GM19043 (cell line): Measurements from ENCODE around the gene RIMBP2.

ENCODE experiments used
- ATAC-seq: cut with Tn5 transposase; IDR thresholded peaks from one replicate; pipeline ENCODE4 v1.9.1; 2021; ENCODE audit warnings: low read depth; ENCODE audit not compliant: unreplicated experiment

RIMBP2 gene

DNA sequence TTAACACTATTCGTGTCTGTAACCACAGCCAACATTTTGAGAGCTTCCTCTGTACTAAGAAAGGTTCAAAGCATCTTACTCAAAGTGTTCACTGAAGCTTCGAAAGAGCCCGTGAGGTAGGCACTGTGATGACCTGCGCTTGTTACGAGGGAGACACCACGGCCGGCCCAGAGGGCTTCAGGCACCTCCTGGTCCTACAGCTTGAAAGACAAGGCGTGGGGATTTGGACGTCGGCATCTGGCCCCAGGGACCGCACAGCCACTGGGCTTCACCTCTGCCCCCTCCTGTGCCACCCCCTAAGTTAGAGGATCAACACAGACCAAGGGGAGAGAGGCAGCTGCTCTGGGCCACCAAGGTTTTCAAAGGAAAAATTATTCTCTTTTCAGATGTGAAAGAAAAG is 75.6 kb downstream of the RIMBP2 start:
- no peak for ATAC-seq

DNA sequence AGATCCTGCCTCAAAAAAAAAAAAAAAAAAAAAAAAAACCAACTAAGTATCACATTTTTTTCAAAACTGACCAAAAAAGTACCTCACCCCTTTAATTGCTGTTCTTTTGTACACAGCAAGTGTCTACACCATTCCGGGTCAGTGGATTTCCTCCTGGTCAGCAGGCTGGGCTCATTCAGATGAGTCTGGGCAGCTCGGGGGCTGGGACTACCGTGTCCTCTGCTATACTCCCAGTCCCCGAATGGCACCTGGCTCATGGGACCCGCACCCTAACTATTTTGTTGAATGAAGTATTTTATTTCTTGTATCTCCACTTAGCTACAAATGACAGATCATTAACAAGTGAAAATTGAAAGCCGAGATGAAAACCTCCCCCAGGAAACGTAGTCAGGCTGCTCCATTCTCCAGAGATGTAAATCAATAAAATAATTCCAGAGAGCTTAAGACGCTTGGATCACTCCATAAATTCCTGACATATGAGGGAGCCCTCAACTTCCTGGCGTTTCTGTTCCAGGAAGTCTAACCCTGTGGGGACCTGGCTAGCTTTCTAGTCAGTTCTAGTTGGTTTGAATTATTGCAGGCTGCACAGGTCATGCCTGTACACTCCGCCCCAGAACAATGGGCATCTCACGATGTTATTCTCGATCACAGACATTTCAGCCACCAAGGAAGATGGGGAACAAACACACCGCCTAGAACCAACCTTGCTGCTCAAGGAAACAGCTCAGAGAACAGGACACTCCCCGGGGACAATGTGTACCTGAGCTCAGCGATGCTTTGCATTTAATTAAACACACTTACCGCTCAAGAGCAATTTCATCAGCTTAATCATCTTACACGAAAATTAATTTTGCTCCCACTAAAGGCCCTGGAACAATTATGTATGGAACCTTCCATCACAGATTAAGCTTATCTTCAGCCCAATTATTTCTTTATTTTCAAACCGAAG is 76.3 kb downstream of the RIMBP2 start:
- ATAC-seq: no peak

DNA sequence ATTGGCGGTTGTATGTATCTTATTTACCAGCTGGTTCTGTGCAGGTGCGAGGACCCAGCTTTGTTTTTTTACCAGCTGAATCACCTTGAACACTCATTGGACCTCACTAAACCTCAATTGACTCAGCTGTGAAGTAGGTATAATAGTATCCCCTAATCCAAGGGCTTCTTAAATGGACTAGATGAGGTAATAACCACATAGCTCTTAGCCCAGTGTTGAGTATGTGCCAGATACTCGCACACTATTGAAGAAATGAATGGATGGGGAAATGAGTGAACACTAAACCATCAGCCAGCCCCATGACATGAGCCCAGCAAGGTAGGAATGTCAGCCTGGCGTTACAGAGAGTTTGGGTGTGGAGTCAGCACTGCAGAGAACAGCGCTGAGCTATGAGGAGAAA is 79.7 kb downstream of the RIMBP2 start:
- no peak for ATAC-seq

DNA sequence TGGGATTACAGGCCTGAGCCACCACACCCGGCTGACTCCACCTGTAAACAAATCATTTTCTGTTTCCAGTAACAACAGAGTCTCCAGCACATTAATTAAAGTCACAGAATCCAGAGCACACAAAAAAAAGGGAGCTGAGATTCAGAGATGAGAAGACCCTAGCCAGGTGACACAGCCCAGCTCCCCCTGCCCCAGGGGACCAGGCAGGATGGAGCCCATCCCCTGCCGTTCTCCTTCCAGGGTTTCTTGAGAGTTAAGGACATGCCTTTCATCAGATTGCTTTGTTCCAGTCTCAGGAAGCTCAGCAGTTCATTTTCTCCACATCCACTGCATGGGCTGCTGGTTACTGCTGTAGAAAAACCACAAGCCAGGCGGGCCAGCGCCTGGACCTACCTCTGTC is 81.2 kb downstream of the RIMBP2 start:
- ATAC-seq: no peak

DNA sequence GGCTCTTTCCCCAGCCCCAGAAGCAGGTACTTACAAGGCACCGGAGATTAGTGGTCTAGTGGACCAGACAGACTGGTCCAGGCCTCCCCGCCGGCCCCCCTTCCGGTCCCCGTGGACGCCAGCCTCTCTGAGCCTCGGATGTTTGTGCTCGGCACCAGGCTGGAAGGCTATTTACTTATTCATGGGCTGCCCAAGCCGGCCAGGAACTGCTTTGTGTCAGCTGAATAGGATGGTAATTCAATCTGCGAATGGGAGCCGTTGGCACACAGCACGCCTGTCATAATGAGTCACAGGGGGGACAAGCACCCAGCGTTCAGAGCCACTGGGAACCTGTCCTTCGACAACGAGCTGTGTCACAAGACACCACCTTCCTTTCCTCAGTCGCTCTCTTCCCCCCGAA is 82.3 kb downstream of the RIMBP2 start:
- ATAC-seq: no peak

DNA sequence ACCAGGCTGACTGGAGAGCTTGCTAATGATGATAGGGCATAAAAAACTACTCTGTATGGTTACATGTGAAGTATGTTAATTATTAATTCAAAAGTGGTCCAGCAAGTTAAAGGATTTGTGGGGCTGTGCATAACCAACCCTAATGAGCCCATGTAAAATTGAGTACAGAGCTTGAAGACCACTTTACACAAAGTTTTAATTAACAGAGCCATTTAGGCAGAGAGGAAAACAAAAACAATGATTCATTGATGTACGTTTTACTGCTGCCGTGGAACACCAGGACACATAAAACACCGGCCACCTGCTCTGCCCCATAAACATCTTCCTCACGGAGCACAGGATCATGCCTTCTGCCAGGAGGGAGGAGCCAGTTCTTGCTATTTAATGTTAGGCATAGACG is 83.5 kb downstream of the RIMBP2 start:
- ATAC-seq: no peak

DNA sequence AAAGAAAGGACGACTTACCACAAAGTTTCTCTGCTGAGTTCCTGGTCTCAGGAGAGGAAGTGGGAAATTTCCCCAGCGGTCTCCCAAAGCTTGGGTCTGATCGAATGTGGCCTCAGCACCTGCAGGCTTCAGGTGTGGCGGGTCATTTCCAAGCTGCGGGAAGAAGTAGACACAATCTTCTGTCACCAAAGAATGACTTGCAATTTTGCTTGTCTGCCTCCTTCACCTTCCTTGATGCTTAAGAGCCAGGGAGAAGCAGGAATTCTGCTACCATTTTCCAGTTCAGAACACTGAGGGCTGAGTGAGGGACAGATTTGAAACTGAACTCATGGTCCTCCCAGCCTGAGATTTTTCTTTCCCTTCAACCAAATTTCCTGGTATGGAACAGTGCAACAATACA is 87.8 kb downstream of the RIMBP2 start:
- no peak for ATAC-seq

DNA sequence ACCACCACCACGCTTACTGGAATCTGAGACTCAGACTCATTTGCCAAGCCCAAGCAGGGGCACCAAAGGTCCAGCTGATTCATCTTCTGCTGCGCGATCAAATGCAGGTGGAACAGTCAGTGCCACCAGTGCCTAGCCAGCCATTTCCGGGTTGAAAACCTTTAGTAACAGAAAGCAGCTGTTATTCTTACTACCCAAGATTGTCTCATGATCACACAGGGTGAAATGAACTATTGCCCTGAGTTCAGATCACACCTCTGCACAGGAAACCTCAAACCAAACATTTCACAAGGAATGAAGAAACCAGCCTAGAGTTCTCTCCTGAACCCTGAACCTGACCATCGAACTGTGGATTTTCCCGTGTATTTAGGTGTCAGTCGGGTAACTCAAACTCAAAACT is 88.9 kb downstream of the RIMBP2 start:
- no peak for ATAC-seq

DNA sequence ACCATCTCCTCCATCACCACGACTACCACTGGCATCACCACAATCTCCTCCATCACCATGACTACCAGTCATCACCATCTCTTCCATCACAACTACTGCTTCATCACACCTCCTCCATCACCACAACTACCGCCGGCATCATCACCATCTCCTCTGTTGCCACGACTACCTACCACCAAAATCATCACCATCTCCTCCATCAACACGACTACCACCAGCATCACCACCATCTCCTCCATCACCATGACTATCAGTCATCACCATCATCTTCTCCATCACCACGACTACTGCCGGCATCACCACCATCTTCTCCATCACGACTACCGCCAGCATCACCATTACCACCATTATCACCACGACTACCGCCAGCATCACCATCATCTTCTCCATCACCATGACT is 89.5 kb downstream of the RIMBP2 start:
- ATAC-seq: no peak

DNA sequence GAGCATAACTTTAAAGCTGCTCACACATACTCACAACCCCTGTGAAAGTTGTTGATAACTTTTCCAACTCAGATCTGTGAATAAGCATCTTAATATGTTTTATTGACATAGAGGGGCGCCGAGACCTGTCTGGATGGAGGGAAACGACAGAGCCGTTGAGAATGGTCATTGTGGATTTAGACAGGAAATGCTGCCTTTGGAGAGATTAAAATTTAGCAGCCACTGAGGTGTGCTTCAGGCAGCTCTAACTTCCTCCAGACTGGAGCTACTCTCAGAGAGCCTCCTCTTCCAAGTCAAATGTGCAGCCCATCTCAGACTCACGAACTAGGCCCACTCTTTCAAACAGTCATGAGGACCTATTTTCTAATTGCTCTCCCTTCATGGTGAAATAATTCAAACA is 90.9 kb downstream of the RIMBP2 start:
- ATAC-seq: no peak

DNA sequence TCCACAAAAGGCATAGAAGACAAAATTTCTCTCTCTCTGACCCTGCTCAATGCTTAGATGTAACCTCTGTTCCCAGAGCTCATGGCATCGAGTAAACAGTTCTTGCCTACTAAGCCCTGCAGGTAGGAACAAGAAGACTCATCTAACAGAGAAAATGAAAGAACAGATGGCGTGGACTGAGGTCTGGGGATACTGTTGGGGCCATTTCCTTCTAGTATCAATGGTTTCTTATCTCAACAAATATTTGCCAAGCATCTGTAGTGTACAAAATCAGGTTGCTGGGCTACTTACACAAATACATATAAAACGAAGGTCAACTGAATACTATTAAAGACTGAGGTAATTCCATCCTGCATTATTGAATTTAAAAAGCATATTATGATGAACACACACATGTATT is 93.3 kb downstream of the RIMBP2 start:
- ATAC-seq: no peak

DNA sequence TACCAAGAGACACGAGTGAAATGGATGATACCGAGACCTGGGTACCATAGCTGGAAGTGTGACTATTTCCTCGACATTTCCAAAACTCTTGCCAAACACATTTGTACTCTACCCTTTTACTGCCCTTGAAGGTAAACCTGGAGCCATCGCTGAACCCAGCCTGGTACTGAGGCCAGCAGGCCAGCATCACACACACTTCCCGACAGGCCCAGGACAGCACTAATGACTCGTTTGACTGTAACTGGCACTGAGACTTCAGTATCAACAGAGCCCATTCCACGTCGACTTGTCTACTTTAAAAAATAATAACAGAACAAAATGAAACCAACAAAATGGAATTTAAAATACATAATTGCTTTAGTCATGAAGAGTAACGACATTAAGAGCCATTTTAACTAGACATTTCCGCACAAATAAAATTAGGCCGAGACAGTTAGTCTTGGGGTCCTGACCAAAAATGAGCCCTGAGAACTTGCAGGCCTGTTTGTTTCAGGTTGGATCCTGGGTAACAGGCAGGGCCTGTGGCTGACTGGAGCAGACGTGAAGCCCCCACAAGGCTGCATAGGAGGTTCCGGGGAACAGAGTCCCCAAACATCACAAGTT is 94.3 kb downstream of the RIMBP2 start:
- ATAC-seq: no peak

DNA sequence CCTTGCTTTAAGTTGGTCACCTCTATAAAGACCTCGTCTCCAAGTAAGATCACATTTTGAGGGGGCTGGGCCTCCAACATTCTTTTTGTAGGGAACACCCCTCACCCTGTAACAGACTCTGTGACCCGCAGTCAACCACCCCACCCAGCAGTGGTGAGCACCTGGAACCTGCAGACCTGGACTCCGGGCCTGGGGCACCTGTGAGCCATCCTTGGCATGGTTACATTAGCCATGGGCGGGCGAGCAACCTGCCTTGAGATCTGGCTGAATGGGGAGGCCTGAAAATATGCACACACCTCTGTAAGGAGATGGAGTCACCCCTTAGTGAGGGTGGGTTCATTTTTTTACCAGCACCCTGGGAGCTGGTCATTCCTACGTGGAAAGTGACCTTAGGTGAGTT is 95.3 kb downstream of the RIMBP2 start:
- no peak for ATAC-seq

DNA sequence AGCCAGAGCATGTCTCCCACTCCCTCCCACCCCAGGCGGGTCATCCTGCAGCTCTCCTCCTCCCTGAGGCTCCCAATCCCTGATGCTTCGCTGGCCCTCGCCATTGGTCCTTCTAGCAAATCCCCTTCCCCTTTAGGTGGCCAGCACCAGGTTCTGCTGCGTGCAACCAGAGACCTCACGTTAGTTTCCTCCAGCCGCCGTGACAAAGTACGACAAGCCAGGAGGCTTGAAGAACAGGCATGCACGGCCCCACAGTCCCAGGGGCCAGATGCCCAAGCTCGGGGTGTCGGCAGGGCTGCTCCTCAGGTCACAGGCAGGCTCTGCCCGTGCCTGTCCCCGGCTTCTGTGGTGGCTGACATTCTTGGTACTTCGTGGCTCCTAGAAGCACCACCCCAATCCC is 95.8 kb downstream of the RIMBP2 start:
- no peak for ATAC-seq

DNA sequence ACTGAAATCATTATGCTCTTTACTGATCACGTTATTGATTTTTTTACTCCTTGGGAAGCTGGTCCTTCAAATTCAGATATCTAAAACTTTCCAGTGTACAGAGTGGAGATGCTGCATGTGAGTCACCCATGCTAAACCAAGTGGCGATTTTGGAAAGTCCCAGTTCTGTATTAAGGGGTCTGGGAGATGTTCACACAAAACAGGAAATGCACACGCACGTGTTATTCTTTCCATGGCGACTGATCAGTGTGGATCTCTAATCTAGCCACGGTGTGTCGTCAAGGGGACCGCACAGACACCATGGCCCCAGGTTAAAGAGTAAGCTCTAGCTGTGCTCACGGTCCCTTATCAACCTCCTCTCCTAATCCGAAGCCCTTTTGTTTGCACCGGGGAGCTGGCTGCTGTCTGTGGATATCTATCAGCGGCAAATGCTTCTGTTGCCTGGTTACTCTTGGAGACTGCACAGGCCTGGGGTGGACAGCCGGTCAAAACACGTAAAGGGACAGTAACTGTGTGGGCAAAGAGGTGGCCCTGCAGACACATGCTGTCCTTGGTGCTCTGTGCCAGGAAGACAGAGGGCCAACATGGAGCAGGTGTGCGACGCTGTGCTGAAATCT is 96.6 kb downstream of the RIMBP2 start:
- no peak for ATAC-seq

DNA sequence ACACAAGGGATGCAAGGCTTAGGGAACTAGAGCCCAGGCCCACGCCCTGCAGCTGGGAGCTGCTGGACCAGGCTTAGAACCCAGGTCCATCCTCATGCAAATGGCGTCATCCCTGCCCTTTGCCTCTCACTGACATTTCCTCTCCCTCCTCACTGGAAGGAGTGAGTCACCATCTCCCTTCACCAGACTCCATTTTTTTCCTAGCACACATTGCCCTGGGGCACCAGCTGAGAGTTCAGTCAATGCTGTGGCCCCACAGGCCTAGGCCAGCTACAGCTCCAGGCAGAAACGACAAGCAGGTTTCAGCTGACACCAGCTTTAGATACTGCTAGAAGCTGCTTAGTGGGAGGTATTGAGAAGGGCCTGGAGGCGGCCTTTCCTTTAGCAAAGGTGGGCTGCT is 98.9 kb downstream of the RIMBP2 start:
- ATAC-seq: no peak

DNA sequence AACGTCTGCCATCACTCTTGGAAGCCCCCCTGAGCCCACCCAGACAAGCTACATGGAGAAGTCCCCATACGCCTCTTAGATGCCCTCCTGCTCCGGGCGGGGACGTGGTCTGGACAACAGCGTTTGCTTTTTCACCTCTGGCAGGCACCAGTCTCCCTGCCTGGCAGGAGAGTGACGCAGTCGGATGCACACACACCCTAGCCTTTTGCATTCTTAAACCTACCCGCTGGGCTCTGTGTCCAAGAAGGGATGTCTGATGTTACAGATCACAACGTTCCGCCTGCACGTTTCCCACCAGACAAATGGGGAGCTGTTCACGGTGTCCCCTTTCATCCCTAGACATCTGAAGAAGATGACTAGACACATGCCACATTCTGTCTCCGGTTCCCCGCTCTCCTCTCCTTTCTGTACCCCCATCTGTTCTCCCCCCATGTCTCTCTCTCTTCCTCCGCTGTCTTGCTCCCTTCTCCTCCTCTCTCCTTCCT is 100.2 kb downstream of the RIMBP2 start:
- no peak for ATAC-seq

DNA sequence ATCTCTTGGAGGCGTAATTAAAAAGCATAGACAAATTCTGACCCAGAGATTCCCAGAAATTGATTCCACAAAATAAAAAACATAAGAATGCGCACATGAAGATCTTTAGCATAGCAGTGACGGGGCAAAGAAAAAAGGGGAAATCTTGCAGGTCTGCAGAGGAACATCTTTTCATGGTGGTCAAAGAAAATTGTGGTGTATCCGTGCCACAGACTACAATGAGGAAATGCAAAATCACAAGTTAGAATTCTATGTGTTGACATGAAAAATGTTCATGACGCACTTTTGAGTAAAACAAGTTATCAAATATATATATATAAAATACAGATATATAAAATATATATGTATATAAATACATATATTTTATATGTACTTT is 101.6 kb downstream of the RIMBP2 start:
- no peak for ATAC-seq

DNA sequence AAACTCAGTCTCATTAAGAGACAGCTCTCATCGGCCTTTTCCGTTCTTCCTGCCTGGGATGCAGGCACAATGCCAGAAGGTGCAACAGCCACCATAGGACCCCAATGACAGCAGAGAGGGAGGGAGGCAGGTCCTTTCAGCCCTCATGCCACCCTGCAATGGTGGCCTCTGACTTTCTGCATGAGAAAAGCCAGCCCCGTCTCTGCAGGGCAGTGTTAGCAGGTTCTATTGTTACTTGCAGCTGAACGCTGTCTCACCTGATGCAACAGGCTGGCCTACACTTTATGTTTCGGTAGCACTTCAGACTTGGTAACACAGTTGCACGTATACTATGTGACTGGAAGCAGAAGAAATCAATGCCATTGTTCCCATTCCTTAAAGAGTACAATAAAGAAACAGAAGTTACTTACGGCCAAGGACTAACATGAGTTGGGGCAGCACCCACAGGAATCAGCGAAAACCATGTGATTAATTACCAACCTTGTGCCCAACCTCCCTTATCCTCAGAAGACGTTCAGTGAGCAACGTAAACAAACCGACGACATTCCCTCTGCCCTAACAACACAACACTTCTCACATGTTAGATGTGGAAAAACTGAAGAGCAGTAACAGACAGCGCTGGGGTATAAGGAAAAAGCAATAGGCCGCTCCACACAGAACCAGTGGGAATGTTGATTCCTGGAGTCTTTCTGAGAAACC is 102.1 kb downstream of the RIMBP2 start:
- no peak for ATAC-seq

DNA sequence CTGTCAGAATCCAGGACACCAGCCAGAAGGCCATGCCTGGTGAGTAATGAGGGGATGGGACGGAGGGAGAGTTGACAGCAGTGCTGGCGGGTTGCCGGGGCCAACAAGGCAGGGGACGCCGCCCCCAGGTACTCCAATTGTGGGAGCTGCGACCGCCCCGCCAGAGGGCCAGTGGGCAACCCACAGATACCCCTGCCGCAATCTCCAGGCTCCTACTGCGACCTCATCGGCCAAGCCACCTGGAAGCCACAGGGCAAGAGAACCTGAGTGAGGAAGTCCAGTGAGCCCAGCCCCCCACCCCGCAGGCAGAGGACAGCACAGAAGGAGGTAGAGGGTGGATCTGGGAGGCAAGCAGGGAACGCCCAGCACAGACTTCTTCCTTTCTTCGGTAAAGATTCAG is 103.0 kb downstream of the RIMBP2 start:
- no peak for ATAC-seq
